ENCODE measurements around the gene CHMP3. TPM values are rescaled to one million over a fixed set of nuclear protein-coding genes. Genes with fewer than 3 reads are reported as not detected.
A peak's percentile ranks its signal among the peaks of the same experiment; 100 is the strongest.
"Not testable (repeated sequence)": the region's sequence is repeated elsewhere in the genome, so short reads cannot be mapped to it uniquely, and the experiment has no call there.

CHMP3 gene
- total RNA-seq, 1 experiment from 2014 or later, result 56.4 TPM

- not testable (repeated sequence) for DNase-seq (ENCODE audit: extremely low read depth, low read depth)
Measured at GRCh38 chr2:86549963-86550725, 13.1 kb downstream of the CHMP3 start.

- DNase-seq (ENCODE audit: extremely low read depth, low read depth), result not testable (repeated sequence)
Measured at GRCh38 chr2:86549440-86549839, 13.8 kb downstream of the CHMP3 start.

GRCh38 chr2:86548913-86549396, 14.3 kb downstream of the CHMP3 start:
- DNase-seq (ENCODE audit: extremely low read depth, low read depth), result not testable (repeated sequence)

DNA sequence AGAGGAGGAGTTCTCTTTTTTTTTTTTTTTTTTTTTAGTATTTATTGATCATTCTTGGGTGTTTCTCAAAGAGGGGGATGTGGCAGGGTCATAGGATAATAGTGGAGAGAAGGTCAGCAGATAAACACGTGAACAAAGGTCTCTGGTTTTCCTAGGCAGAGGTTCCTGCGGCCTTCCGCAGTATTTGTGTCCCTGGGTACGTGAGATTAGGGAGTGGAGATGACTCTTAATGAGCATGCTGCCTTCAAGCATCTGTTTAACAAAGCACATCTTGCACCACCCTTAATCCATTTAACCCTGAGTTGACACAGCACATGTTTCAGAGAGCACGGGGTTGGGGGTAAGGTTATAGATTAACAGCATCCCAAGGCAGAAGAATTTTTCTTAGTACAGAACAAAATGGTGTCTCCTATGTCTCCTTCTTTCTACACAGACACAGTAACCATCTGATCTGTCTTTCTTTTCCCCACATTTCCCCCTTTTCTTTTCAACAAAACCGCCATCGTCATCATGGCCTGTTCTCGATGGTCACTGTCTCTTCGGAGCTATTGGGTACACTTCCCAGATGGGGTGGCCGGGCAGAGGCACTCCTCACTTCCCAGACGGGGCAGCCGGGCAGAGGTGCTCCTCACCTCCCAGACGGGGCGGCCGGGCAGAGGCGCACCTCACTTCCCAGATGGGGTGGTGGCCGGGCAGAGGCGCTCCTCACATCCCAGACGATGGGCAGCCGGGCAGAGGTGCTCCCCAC, 14.9 kb downstream of the CHMP3 start:
- not testable (repeated sequence) for DNase-seq (ENCODE audit: extremely low read depth, low read depth)

GRCh38 chr2:86545296-86545924, 17.8 kb downstream of the CHMP3 start:
- DNase-seq (ENCODE audit: extremely low read depth, low read depth), result not testable (repeated sequence)

DNA sequence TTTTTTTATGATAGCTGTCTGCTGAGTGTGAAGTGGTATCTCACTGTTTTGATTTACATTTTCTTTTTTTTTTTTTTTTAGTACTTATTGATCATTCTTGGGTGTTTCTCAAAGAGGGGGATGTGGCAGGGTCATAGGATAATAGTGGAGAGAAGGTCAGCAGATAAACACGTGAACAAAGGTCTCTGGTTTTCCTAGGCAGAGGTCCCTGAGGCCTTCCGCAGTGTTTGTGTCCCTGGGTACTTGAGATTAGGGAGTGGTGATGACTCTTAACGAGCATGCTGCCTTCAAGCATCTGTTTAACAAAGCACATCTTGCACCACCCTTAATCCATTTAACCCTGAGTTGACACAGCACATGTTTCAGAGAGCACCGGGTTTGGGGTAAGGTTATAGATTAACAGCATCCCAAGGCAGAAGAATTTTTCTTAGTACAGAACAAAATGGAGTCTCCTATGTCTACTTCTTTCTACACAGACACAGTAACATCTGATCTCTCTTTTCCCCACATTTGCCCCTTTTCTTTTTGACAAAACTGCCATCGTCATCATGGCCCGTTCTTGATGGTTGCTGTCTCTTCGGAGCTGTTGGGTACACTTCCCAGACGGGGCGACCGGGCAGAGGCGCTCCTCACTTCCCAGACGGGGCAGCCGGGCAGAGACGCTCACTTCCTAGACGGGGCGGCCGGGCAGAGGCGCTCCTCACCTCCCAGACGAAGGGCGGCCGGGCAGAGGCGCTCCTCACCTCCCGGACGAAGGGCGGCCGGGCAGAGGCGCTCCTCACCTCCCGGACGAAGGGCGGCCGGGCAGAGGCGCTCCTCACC, 18.8 kb downstream of the CHMP3 start:
- not testable (repeated sequence) for DNase-seq (ENCODE audit: extremely low read depth, low read depth)

- DNase-seq (ENCODE audit: extremely low read depth, low read depth), result no peak
Measured at GRCh38 chr2:86543793-86544192, 19.4 kb downstream of the CHMP3 start.

GRCh38 chr2:86543335-86543734, 19.9 kb downstream of the CHMP3 start:
- DNase-seq (ENCODE audit: extremely low read depth, low read depth), result no peak

- no peak for DNase-seq (ENCODE audit: extremely low read depth, low read depth)
Measured at GRCh38 chr2:86542814-86543213, 20.4 kb downstream of the CHMP3 start.

- no peak for DNase-seq (ENCODE audit: extremely low read depth, low read depth)
Measured at GRCh38 chr2:86541334-86541733, 21.9 kb downstream of the CHMP3 start.

DNA sequence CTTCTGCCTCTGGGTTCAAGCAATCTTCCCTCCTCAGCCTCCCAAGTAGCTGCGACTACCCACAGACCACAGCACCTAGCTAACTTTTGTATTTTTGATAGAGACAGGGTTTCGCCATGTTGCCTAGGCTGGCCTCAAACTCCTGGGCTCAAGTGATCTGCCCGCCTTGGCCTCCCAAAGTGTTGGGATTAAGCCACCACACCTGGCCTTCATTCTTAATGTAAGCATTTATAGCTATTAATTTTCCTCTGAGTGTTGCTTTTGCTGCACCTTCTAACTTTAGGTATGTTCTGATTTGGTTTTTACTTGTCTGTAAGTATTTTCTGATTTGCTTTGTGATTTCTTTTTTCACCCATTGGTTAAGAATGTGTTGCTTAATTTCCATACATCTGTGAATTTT, 29.7 kb downstream of the CHMP3 start:
- no peak for DNase-seq (ENCODE audit: extremely low read depth, low read depth)

DNA sequence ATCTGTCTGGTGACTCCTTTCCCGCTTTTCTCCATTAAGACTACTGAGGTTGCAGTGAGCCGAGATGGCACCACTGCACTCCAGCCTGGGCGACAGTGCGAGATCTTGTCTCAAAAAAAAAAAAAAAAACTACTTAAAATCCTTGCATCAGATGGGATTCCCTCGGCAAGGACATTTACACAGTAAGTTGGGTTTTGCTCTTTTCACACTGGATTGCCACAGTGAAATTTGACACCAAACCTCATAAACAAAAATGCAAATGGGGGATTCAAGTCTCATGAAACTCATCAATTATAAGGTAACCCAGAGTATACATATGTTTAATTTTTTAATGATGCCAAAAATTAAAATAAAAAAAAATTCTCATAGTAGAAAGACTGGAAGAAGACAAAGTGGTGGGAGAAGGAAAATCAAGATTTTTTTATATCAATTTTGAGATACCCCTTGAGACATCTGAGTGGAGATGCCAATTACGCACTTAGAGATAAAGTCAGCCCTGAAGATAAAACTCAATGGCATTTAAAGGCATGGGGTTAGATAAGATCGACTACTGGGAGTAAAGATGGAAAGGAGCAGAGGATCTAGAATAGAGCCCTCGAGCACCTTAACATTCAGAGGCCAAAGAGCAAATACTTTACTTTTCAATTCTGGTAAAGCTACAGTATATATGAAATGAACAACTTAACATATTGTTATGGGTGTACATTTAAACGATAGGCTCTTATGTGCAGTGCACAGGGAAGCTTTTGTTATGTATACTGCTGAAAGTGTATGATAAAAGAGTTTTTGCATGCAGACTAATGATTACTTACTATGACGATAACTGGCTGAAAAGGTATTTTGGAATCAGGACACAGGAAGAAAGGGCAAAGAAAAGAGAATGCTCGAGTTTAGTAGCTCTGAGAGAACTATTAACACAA, 37.6 kb downstream of the CHMP3 start:
- no peak for DNase-seq (ENCODE audit: extremely low read depth, low read depth)

- DNase-seq (ENCODE audit: extremely low read depth, low read depth), result no peak
Measured at GRCh38 chr2:86523491-86523890, 39.8 kb downstream of the CHMP3 start.

DNA sequence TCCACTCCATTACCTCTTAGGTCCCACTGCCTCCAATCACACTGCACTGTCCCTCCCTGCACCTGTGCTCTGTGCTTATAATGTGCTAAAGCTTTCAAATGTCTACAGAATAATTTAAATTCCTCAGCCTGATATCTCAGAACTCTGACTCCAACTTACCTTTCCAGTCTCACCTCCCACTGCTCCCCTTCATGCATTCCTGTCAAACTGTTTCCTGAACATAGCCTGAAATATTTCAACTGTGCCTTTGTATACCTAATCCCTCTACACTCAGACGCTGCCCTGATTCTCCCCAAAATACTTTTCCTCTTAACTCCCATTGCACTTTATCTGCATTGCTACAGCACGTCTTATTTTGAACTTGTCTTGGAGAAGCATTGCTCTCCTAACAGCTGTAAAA, 40.5 kb downstream of the CHMP3 start:
- no peak for DNase-seq (ENCODE audit: extremely low read depth, low read depth)

- DNase-seq (ENCODE audit: extremely low read depth, low read depth), result no peak
Measured at GRCh38 chr2:86521922-86522321, 41.3 kb downstream of the CHMP3 start.

DNA sequence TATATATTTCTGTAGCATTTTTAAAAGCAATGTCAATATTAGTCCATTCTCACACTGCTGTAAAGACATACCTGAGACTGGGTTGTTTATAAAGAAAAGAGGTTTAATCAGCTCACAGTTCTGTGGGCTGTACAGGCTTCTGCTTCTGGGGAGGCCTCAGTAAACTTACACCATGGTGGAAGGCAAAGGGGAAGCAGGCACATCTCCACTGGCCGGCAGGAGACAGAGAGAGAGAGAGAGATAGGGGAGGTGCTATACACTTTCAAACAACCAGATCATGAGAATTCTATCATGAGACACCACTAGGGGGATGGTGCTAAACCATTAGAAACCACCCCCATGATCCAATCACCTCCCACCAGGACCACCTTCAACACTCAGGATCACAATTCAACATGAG, 43.1 kb downstream of the CHMP3 start:
- DNase-seq (ENCODE audit: extremely low read depth, low read depth), result no peak

DNA sequence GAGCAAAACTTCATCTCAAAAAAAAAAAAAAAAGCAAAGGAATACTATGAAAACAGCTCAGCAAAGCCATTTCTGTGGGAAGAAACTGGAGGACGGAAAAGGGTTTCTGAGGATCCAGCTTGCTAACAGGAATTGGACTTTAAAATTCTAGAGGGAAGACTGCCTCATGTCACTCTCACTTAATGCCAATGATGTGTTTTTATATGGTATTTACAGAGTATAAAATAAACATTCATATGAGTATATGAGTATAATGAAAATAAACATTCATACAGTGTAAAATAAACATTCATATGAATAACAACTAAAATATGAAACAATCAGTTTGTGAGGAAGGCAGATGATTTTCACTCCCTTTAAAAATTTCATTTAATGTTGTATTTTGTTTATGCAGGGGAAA, 43.9 kb downstream of the CHMP3 start:
- DNase-seq (ENCODE audit: extremely low read depth, low read depth), result no peak

DNA sequence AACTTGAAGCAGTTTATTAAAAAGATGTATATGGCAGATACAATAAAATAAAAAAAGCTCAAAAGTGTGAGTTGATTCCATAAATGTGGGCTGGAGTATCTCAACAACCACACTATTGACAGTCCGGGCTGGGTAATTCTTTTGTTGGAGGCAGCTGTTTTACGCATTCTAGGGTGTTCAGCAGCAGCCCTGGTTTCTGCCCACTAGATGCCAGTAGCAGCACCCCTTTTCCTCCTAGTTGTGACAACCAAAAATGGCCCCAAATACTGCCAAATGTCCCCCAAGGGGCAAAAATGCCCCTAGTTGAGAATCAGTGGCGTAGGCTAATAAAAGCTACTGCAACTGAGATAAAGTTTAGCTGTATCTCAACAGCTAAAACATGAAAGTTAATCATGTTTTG, 44.8 kb downstream of the CHMP3 start:
- DNase-seq (ENCODE audit: extremely low read depth, low read depth), result peak; percentile 1

DNA sequence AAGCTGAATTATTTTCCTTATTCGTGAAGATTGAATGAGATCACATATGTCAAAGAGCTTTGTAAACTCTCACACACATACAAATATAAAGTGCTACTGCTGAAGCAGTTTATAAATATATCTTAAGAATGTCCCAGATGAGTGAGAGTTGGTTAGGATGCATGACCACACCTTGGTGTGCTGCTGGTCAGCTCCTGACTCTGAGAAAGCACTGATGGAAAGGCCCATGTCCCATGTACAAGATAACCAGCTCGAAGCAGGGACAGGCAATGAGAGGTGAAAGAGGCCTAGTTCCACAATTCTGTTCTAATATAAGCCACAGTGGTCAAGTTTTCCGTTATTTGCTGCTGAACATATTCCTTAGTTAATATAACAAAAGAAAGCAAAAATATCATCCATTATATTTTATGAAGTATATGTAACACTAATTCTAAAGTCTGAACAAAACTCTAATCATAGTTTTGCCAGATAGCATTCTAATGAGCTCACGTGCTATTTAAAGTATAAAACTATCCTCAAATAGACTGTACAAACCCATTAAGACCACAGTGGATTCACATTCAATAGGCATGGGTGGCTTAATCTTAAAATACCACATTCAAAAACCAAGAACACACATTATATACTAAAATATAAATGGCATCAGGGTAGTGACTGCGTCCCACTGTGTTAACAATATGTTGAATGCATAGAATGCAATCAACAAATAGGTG, 49.1 kb downstream of the CHMP3 start:
- DNase-seq (ENCODE audit: extremely low read depth, low read depth), result no peak

All from NCI-H460 (cell line).